Gastroesophageal sphincter (tissue), 4 donors: ENCODE measurements around the gene OTOF. TPM values are rescaled to one million over a fixed set of nuclear protein-coding genes. Genes with fewer than 3 reads are reported as not detected.

ENCODE experiments used
- ATAC-seq: fragments of 150-250 bp; one replicate; pipeline ENCODE4 v1.9.1; 2016; ENCODE audit warnings: mild to moderate bottlenecking, moderate library complexity
- H3K27ac ChIP-seq, 4 donors: fragments of 200-600 bp; sonication (generic) in 3 of 4; 1 replicate in 3 of 4; 2 replicates in 1 of 4; pipeline ENCODE4 v1.5.1; 2016 to 2019
- H3K27me3 ChIP-seq: fragments of 200-600 bp; sonication (generic); one replicate; pipeline ENCODE4 v1.5.1; 2019
- H3K36me3 ChIP-seq, 2 donors: fragments of 200-600 bp; sonication (generic); one replicate each; pipeline ENCODE4 v1.5.1; 2019; ENCODE audit warnings: control low read depth in 1 of 2
- H3K4me1 ChIP-seq, 3 donors: fragments of 200-600 bp; sonication (generic); 1 replicate in 2 of 3; 2 replicates in 1 of 3; pipeline ENCODE4 v1.5.1; 2016 to 2019; ENCODE audit warnings: control low read depth in 2 of 3
- H3K4me3 ChIP-seq, 2 donors: fragments of 200-600 bp; sonication (generic); one replicate each; pipeline ENCODE4 v1.5.1; 2019; ENCODE audit warnings: mild to moderate bottlenecking in 1 of 2, moderate library complexity in 1 of 2
- H3K9me3 ChIP-seq, 3 donors: fragments of 200-600 bp; sonication (generic); one replicate each; pipeline ENCODE4 v1.5.1; 2017 to 2019; ENCODE audit warnings: control low read depth in 2 of 3
- CTCF ChIP-seq, 4 experiments: fragments of 200-600 bp in 2 of 4; fragments of 450-650 bp in 2 of 4; sonication (generic) in 1 of 4; IDR thresholded peaks; one replicate each; pipeline ENCODE4 v1.5.1; 2017 to 2019; ENCODE audit warnings: antibody characterized with exemption in 4 of 4, mild to moderate bottlenecking in 2 of 4, moderate library complexity in 2 of 4
- EP300 ChIP-seq: sonication (generic); formaldehyde crosslinking; IDR thresholded peaks from one replicate; pipeline ENCODE4 v1.6.1; 2017; ENCODE audit warnings: antibody characterized with exemption, mild to moderate bottlenecking
- POLR2A ChIP-seq, 2 donors: fragments of 450-650 bp; IDR thresholded peaks; one replicate each; pipeline ENCODE4 v1.6.1; 2017; ENCODE audit warnings: antibody characterized with exemption in 2 of 2, mild to moderate bottlenecking in 2 of 2, moderate library complexity in 1 of 2
- POLR2AphosphoS5 ChIP-seq: sonication (generic); formaldehyde crosslinking; IDR thresholded peaks from one replicate; pipeline ENCODE4 v1.6.1; 2017; ENCODE audit warnings: antibody characterized with exemption
- WGBS, 2 donors: methylation state at CpG; one replicate each; pipeline ENCODE4 v1.1.5; 2018; ENCODE audit warnings: low coverage in 1 of 2; 5-methylcytosine and 5-hydroxymethylcytosine counted together
- total RNA-seq, 4 donors: library from RNA; depleted of rRNA; stranded (reverse); fragments of >200 nt; gene quantifications; one replicate each; pipeline ENCODE4 v1.1.0, GENCODE V29; 2016

OTOF gene
- total RNA-seq, 4 donors from 2014 or later, result under 0.01 to 0.35 TPM; not detected in 2

- H3K36me3 ChIP-seq, result no peaks in the 10 kb centered on the region
- no peak for ATAC-seq
- 78 to 83% methylated on average over 1 to 2 of the region's 2 CpGs for WGBS, 2 donors
Measured at GRCh38 chr2:26485099-26485498, 7.2 kb upstream of the OTOF start.

GRCh38 chr2:26484579-26484978, 6.7 kb upstream of the OTOF start:
- Histone ChIP-seq H3K4me1 (peaks cover 0 to 5% (median 0%) of the 10 kb centered on the region in 3 donors), H3K36me3 (no peaks in the 10 kb centered on the region), H3K4me3 (no peak overlapping the region), H3K27me3 (peaks cover 15% of the 10 kb centered on the region), H3K9me3 (no peaks in the 10 kb centered on the region), H3K27ac (no peak overlapping the region)
- no CpG with 5 or more reads among the region's 4 CpGs for WGBS, 2 donors
- no peak for TF ChIP-seq CTCF (IDR thresholded peaks at IDR 0.05)
- no peak for TF ChIP-seq POLR2A (IDR thresholded peaks at IDR 0.05)
- no peak for TF ChIP-seq EP300
- no peak for TF ChIP-seq POLR2AphosphoS5
- no peak for ATAC-seq

More at GRCh38 chr2:26485099-26485498, 7.2 kb upstream of the OTOF start:
- Histone ChIP-seq H3K4me1 (peaks cover 0 to 5% (median 0%) of the 10 kb centered on the region in 3 donors), H3K27me3 (peaks cover 18% of the 10 kb centered on the region), H3K27ac (no peak overlapping the region), H3K4me3 (no peak overlapping the region), H3K9me3 (no peaks in the 10 kb centered on the region)
- no peak for TF ChIP-seq POLR2A (IDR thresholded peaks at IDR 0.05)
- no peak for TF ChIP-seq CTCF (IDR thresholded peaks at IDR 0.05)
- no peak for TF ChIP-seq EP300
- TF ChIP-seq POLR2AphosphoS5, result no peak

- no peak for ATAC-seq
- Histone ChIP-seq H3K27me3 (peaks cover 13% of the 10 kb centered on the region), H3K4me3 (no peak overlapping the region), H3K9me3 (no peaks in the 10 kb centered on the region), H3K4me1 (peaks cover 0 to 5% (median 0%) of the 10 kb centered on the region in 3 donors), H3K36me3 (no peaks in the 10 kb centered on the region), H3K27ac (no peak overlapping the region)
- TF ChIP-seq EP300 (no peak), CTCF (IDR thresholded peaks at IDR 0.05) (no peak), POLR2AphosphoS5 (no peak)
- 48 to 87% methylated on average over 3 to 5 of the region's 13 CpGs for WGBS, 2 donors
Measured at GRCh38 chr2:26483957-26484565, 6.1 kb upstream of the OTOF start.

GRCh38 chr2:26483516-26483915, 5.6 kb upstream of the OTOF start:
- H3K4me3 ChIP-seq, result no peak overlapping the region
- peaks cover 13% of the 10 kb centered on the region for H3K27me3 ChIP-seq
- H3K36me3 ChIP-seq, result no peaks in the 10 kb centered on the region
- H3K27ac ChIP-seq, result no peak overlapping the region
- no peak for TF ChIP-seq POLR2A (IDR thresholded peaks at IDR 0.05)
- TF ChIP-seq EP300, result no peak
- TF ChIP-seq POLR2AphosphoS5, result no peak
- no peak for TF ChIP-seq CTCF (IDR thresholded peaks at IDR 0.05)
- WGBS, 2 donors, result 68% methylated on average over 6 of the region's 11 CpGs; no CpG with 5 or more reads in 1 of the 2 donors
- H3K9me3 ChIP-seq, result no peaks in the 10 kb centered on the region
- ATAC-seq, result no peak
- peaks cover 0 to 5% (median 0%) of the 10 kb centered on the region in 3 donors for H3K4me1 ChIP-seq

GRCh38 chr2:26483027-26483326, 5.1 kb upstream of the OTOF start:
- Histone ChIP-seq H3K27me3 (peaks cover 13% of the 10 kb centered on the region), H3K4me3 (no peak overlapping the region), H3K36me3 (no peaks in the 10 kb centered on the region), H3K27ac (no peak overlapping the region), H3K9me3 (no peaks in the 10 kb centered on the region), H3K4me1 (peaks cover 0 to 10% (median 0%) of the 10 kb centered on the region in 3 donors)
- TF ChIP-seq POLR2AphosphoS5, result no peak
- no peak for TF ChIP-seq CTCF (IDR thresholded peaks at IDR 0.05)
- TF ChIP-seq EP300, result no peak
- TF ChIP-seq POLR2A (IDR thresholded peaks at IDR 0.05), result no peak
- ATAC-seq, result no peak
- whole genome bisulfite sequencing, 2 donors, result 92 to 100% methylated on average over 4 to 11 of the region's 11 CpGs
